Endothelial cell (in vitro differentiated cells): Measurements from ENCODE around the gene SP140L. TPM values are rescaled to one million over a fixed set of nuclear protein-coding genes. Genes with fewer than 3 reads are reported as not detected.

Source experiments
- DNase-seq: peaks from one replicate; pipeline ENCODE4 v3.0.0; 2021; ENCODE audit warnings: low spot score
- H3K27ac Mint-ChIP-seq: one replicate; pipeline ENCODE4 v1.8.0; 2021; ENCODE audit warnings: mixed read lengths, inconsistent platforms; ENCODE audit not compliant: unreplicated experiment
- H3K27me3 Mint-ChIP-seq: one replicate; pipeline ENCODE4 v1.8.0; 2021; ENCODE audit warnings: mild to moderate bottlenecking, moderate library complexity, mixed read lengths, inconsistent platforms; ENCODE audit not compliant: unreplicated experiment
- H3K36me3 Mint-ChIP-seq: one replicate; pipeline ENCODE4 v1.8.0; 2021; ENCODE audit warnings: mild to moderate bottlenecking, low read depth, mixed read lengths, inconsistent platforms; ENCODE audit not compliant: unreplicated experiment
- H3K4me1 Mint-ChIP-seq: one replicate; pipeline ENCODE4 v1.8.0; 2021; ENCODE audit warnings: mild to moderate bottlenecking, mixed read lengths, inconsistent platforms; ENCODE audit not compliant: unreplicated experiment
- H3K4me3 Mint-ChIP-seq: one replicate; pipeline ENCODE4 v1.8.0; 2021; ENCODE audit warnings: mild to moderate bottlenecking, mixed read lengths, inconsistent platforms; ENCODE audit not compliant: unreplicated experiment
- H3K9me3 Mint-ChIP-seq: one replicate; pipeline ENCODE4 v1.8.0; 2021; ENCODE audit warnings: mixed read lengths, inconsistent platforms; ENCODE audit not compliant: unreplicated experiment
- total RNA-seq: library from RNA; stranded (reverse); fragmentation: NEBNext Ultra II Directional; extraction: Animal tissue kit (Norgen Biotek cat#: 25700); gene quantifications from one replicate; pipeline ENCODE4 v1.2.1, GENCODE V29; 2021; ENCODE audit not compliant: unreplicated experiment
- TF ChIP-seq, protein P1 (sequence below): fragments of 200-600 bp; sonication (generic); IDR thresholded peaks from one replicate; pipeline ENCODE4 v1.5.0; 2021; ENCODE audit warnings: antibody characterized with exemption; ENCODE audit not compliant: unreplicated experiment

SP140L gene
- total RNA-seq, 1 donor from 2014 or later, result 1.1 TPM

DNA sequence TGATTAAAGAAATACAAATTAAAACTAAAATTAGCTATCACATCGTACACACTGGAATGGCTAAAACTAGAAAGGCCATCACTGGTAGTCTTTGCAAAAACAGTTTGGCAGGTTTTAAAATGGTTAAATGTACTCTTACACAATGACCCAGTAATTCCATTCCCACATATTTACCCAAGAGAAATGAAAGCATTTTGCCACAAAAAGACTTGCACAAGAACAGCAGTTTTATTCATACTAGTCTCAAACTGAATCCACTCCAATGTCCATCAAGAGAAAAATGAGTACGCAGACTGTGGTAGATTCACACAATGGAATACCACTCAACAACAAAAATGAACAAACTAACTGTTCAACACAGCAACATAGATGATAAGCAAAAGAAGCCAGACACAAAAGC is 29.1 kb downstream of the SP140L start:
- TF ChIP-seq, protein P1, sequence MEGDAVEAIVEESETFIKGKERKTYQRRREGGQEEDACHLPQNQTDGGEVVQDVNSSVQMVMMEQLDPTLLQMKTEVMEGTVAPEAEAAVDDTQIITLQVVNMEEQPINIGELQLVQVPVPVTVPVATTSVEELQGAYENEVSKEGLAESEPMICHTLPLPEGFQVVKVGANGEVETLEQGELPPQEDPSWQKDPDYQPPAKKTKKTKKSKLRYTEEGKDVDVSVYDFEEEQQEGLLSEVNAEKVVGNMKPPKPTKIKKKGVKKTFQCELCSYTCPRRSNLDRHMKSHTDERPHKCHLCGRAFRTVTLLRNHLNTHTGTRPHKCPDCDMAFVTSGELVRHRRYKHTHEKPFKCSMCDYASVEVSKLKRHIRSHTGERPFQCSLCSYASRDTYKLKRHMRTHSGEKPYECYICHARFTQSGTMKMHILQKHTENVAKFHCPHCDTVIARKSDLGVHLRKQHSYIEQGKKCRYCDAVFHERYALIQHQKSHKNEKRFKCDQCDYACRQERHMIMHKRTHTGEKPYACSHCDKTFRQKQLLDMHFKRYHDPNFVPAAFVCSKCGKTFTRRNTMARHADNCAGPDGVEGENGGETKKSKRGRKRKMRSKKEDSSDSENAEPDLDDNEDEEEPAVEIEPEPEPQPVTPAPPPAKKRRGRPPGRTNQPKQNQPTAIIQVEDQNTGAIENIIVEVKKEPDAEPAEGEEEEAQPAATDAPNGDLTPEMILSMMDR, result no peak
- Mint-ChIP-seq H3K9me3 (no peaks in the 10 kb centered on the region), H3K27ac (no peak overlapping the region), H3K4me3 (no peak overlapping the region), H3K4me1 (no peaks in the 10 kb centered on the region), H3K36me3 (no peaks in the 10 kb centered on the region), H3K27me3 (no peaks in the 10 kb centered on the region)
- DNase-seq, result no peak

DNA sequence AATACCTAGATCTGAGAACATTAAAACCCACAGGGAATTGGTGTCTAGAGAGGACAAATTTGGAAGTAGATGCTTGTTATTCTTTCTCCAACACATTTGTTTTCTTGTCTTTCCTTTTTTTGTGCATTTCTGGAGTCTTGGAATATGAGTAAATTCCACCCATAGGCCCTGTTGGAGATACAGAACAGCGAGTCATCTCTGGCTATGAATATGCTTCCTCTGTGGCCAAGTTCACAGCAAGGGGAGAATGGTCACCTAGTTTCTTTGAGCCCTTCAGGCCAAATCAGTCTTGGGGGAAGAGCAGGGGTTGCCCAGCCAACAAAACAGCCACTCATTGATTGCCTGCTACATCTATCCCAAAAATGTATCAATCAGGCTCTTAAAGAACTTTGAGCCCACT is 31.3 kb downstream of the SP140L start:
- no peak for DNase-seq
- TF ChIP-seq, protein P1, result no peak
- no peak overlapping the region for H3K4me3 Mint-ChIP-seq

DNA sequence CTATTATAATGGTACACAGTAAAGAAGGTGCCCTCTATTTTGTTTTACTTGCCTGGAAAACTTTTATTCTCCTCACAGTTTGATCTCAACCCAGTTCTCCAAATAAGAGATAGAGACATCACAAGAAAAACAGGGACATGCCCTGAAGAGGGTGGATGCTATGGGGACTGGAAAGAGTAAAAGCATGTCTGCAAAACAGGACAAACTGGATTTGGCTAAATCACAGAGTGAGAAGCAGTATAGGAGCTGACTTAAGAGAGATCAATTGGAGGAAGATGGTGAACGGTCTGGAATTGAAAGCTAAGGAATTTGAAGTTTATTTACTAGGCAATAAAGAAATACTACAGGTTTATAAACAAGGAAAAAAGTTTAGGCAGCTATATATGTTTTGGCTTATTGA is 33.0 kb downstream of the SP140L start:
- peaks cover 2% of the 10 kb centered on the region for H3K4me1 Mint-ChIP-seq
- TF ChIP-seq, protein P1, result no peak
- no peak overlapping the region for H3K4me3 Mint-ChIP-seq
- H3K36me3 Mint-ChIP-seq, result no peaks in the 10 kb centered on the region
- no peak for DNase-seq
- no peaks in the 10 kb centered on the region for H3K27me3 Mint-ChIP-seq
- no peak overlapping the region for H3K27ac Mint-ChIP-seq
- H3K9me3 Mint-ChIP-seq, result no peaks in the 10 kb centered on the region

More for the DNA sequence above, 31.3 kb downstream of the SP140L start:
- Mint-ChIP-seq H3K4me1 (peaks cover 2% of the 10 kb centered on the region), H3K27ac (no peak overlapping the region), H3K9me3 (no peaks in the 10 kb centered on the region), H3K36me3 (no peaks in the 10 kb centered on the region), H3K27me3 (no peaks in the 10 kb centered on the region)

- Mint-ChIP-seq H3K4me3 (no peak overlapping the region), H3K9me3 (no peaks in the 10 kb centered on the region)
These were observed 35.2 kb downstream of the SP140L start for GRCh38 chr2:230362030-230362691.

GRCh38 chr2:230382108-230382507 is 55.1 kb downstream of the SP140L start:
- TF ChIP-seq, protein P1, result no peak
- Mint-ChIP-seq H3K36me3 (no peaks in the 10 kb centered on the region), H3K9me3 (no peaks in the 10 kb centered on the region), H3K27me3 (peaks cover 2% of the 10 kb centered on the region), H3K4me3 (no peak overlapping the region), H3K27ac (no peak overlapping the region), H3K4me1 (peaks cover 10% of the 10 kb centered on the region)
- DNase-seq, result no peak

More at GRCh38 chr2:230362030-230362691, 35.2 kb downstream of the SP140L start:
- H3K36me3 Mint-ChIP-seq, result no peaks in the 10 kb centered on the region
- DNase-seq, result no peak
- H3K4me1 Mint-ChIP-seq, result peaks cover 2% of the 10 kb centered on the region
- no peaks in the 10 kb centered on the region for H3K27me3 Mint-ChIP-seq
- no peak overlapping the region for H3K27ac Mint-ChIP-seq
- TF ChIP-seq, protein P1, result no peak
